ENCODE measurements around the gene KCNAB2. TPM values are rescaled to one million over a fixed set of nuclear protein-coding genes. Genes with fewer than 3 reads are reported as not detected.

Gene KCNAB2
- total RNA-seq, 1 experiment from 2014 or later = 28.5 TPM

GRCh38 chr1:6037338-6037762 is 8.3 kb upstream of the KCNAB2 start:
- Histone ChIP-seq H3K4me2 (ENCODE audit: low read length) (peak overlapping the region; percentile 35), H3K27ac (ENCODE audit: low read length) (no peak overlapping the region), H3K27me3 (ENCODE audit: low read length) (no peaks in the 10 kb centered on the region), H3K9me3 (ENCODE audit: low read length) (no peaks in the 10 kb centered on the region), H3K9me2 (replicated peaks; ENCODE audit: low read length) (no peaks in the 10 kb centered on the region), H3K9ac (ENCODE audit: low read length) (no peak overlapping the region), H3K36me3 (ENCODE audit: low read depth, low read length) (no peaks in the 10 kb centered on the region), H4K20me1 (ENCODE audit: low read length) (no peaks in the 10 kb centered on the region), H3F3A (ENCODE audit: low read length, unreplicated experiment) (no peaks in the 10 kb centered on the region), H2AFZ (ENCODE audit: low read length) (no peak overlapping the region), H3K4me3 (ENCODE audit: low read length) (no peak overlapping the region), H3K79me2 (ENCODE audit: low read length) (no peaks in the 10 kb centered on the region), H3K4me1 (ENCODE audit: insufficient read depth, low read length) (peaks cover 9% of the 10 kb centered on the region)
- TF ChIP-seq CTCF (conservative IDR thresholded peaks at IDR 0.05; ENCODE audit: low read depth, low read length) = no peak
- no peak for TF ChIP-seq EZH2 (IDR thresholded peaks at IDR 0.05; ENCODE audit: low read length, unreplicated experiment)
- no peak for TF ChIP-seq EZH2phosphoT487 (IDR thresholded peaks at IDR 0.05; ENCODE audit: borderline replicate concordance, low read length)
- no TSS peak for BruUV-seq (replicated peaks)
- ChIA-PET CTCF (interaction anchor here (0.6 kb wide), 1 partner anchor 55 kb away, joined by 3 read pairs; no protein-coding TSS in a partner anchor), POLR2A (ENCODE audit: unreplicated experiment) (no interaction called here)
- peak; percentile 64 for ATAC-seq
- intact Hi-C loops (cut with micrococcal nuclease) = no loop called here
- peak; percentile 52 for DNase-seq

GRCh38 chr1:6038603-6039002 is 7.1 kb upstream of the KCNAB2 start:
- POLR2A ChIA-PET (ENCODE audit: unreplicated experiment) = no interaction called here
- H3K9me3 ChIP-seq (ENCODE audit: low read length) = no peaks in the 10 kb centered on the region
- H4K20me1 ChIP-seq (ENCODE audit: low read length) = no peaks in the 10 kb centered on the region
- no peak for DNase-seq
- H3K4me2 ChIP-seq (ENCODE audit: low read length) = no peak overlapping the region
- no TSS peak for BruUV-seq (replicated peaks)
- CTCF ChIA-PET = no interaction called here
- H3K36me3 ChIP-seq (ENCODE audit: low read depth, low read length) = no peaks in the 10 kb centered on the region
- H3K9me2 ChIP-seq (replicated peaks; ENCODE audit: low read length) = no peaks in the 10 kb centered on the region
- H2AFZ ChIP-seq (ENCODE audit: low read length) = no peak overlapping the region
- peaks cover 9% of the 10 kb centered on the region for H3K4me1 ChIP-seq (ENCODE audit: insufficient read depth, low read length)
- H3K9ac ChIP-seq (ENCODE audit: low read length) = no peak overlapping the region
- no peak overlapping the region for H3K27ac ChIP-seq (ENCODE audit: low read length)
- ATAC-seq = no peak
- no peak for TF ChIP-seq CTCF (conservative IDR thresholded peaks at IDR 0.05; ENCODE audit: low read depth, low read length)
- no peak for TF ChIP-seq EZH2 (IDR thresholded peaks at IDR 0.05; ENCODE audit: low read length, unreplicated experiment)
- no peak for TF ChIP-seq EZH2phosphoT487 (IDR thresholded peaks at IDR 0.05; ENCODE audit: borderline replicate concordance, low read length)
- H3F3A ChIP-seq (ENCODE audit: low read length, unreplicated experiment) = no peaks in the 10 kb centered on the region
- intact Hi-C loops (cut with micrococcal nuclease) = no loop called here
- H3K79me2 ChIP-seq (ENCODE audit: low read length) = no peaks in the 10 kb centered on the region
- no peak overlapping the region for H3K4me3 ChIP-seq (ENCODE audit: low read length)
- no peaks in the 10 kb centered on the region for H3K27me3 ChIP-seq (ENCODE audit: low read length)

DNA sequence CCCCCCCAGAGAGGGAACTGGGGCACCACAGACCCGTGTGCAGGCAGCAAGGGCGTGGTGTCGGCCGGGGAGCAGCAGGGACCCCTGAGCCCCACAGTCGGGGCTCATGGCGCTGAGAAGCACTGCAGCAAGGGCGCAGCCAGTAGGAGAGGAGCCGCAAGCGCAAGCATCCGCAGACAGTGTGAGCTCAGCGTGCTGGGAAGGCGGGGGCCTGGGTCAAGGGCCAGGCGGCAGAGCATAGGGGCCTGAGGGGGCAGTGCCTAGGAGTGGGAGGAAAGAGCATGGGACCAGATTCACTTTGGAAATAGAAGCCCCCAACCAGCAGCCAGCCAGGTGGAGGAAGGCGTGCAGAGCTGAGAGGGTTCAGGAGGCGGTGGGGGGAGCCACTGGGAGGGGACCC is 6.7 kb upstream of the KCNAB2 start:
- CTCF ChIA-PET = no interaction called here
- Histone ChIP-seq H3K4me2 (ENCODE audit: low read length) (no peak overlapping the region), H3K9me3 (ENCODE audit: low read length) (no peaks in the 10 kb centered on the region), H3K9ac (ENCODE audit: low read length) (no peak overlapping the region), H3K4me1 (ENCODE audit: insufficient read depth, low read length) (peaks cover 9% of the 10 kb centered on the region), H3K27ac (ENCODE audit: low read length) (no peak overlapping the region), H3K79me2 (ENCODE audit: low read length) (no peaks in the 10 kb centered on the region), H3K27me3 (ENCODE audit: low read length) (no peaks in the 10 kb centered on the region), H3K9me2 (replicated peaks; ENCODE audit: low read length) (no peaks in the 10 kb centered on the region), H3K36me3 (ENCODE audit: low read depth, low read length) (no peaks in the 10 kb centered on the region), H4K20me1 (ENCODE audit: low read length) (no peaks in the 10 kb centered on the region), H2AFZ (ENCODE audit: low read length) (no peak overlapping the region), H3F3A (ENCODE audit: low read length, unreplicated experiment) (no peaks in the 10 kb centered on the region), H3K4me3 (ENCODE audit: low read length) (no peak overlapping the region)
- intact Hi-C loops (cut with micrococcal nuclease) = no loop called here
- DNase-seq (no peak), ATAC-seq (no peak)
- BruUV-seq (replicated peaks) = no TSS peak
- TF ChIP-seq CTCF (conservative IDR thresholded peaks at IDR 0.05; ENCODE audit: low read depth, low read length) (no peak), EZH2 (IDR thresholded peaks at IDR 0.05; ENCODE audit: low read length, unreplicated experiment) (no peak), EZH2phosphoT487 (IDR thresholded peaks at IDR 0.05; ENCODE audit: borderline replicate concordance, low read length) (no peak)
- POLR2A ChIA-PET (ENCODE audit: unreplicated experiment) = no interaction called here
